Endothelial cell (in vitro differentiated cells): ENCODE data around the gene PCNX3. TPM values are rescaled to one million over a fixed set of nuclear protein-coding genes. Genes with fewer than 3 reads are reported as not detected.

Experiments
- DNase-seq: peaks from one replicate; pipeline ENCODE4 v3.0.0; 2021; ENCODE audit warnings: low spot score
- H3K27ac Mint-ChIP-seq: one replicate; pipeline ENCODE4 v1.8.0; 2021; ENCODE audit warnings: mixed read lengths, inconsistent platforms; ENCODE audit not compliant: unreplicated experiment
- H3K27me3 Mint-ChIP-seq: one replicate; pipeline ENCODE4 v1.8.0; 2021; ENCODE audit warnings: mild to moderate bottlenecking, moderate library complexity, mixed read lengths, inconsistent platforms; ENCODE audit not compliant: unreplicated experiment
- H3K36me3 Mint-ChIP-seq: one replicate; pipeline ENCODE4 v1.8.0; 2021; ENCODE audit warnings: mild to moderate bottlenecking, low read depth, mixed read lengths, inconsistent platforms; ENCODE audit not compliant: unreplicated experiment
- H3K4me1 Mint-ChIP-seq: one replicate; pipeline ENCODE4 v1.8.0; 2021; ENCODE audit warnings: mild to moderate bottlenecking, mixed read lengths, inconsistent platforms; ENCODE audit not compliant: unreplicated experiment
- H3K4me3 Mint-ChIP-seq: one replicate; pipeline ENCODE4 v1.8.0; 2021; ENCODE audit warnings: mild to moderate bottlenecking, mixed read lengths, inconsistent platforms; ENCODE audit not compliant: unreplicated experiment
- H3K9me3 Mint-ChIP-seq: one replicate; pipeline ENCODE4 v1.8.0; 2021; ENCODE audit warnings: mixed read lengths, inconsistent platforms; ENCODE audit not compliant: unreplicated experiment
- CTCF ChIP-seq: fragments of 200-600 bp; sonication (generic); IDR thresholded peaks from one replicate; pipeline ENCODE4 v1.5.0; 2021; ENCODE audit warnings: antibody characterized with exemption; ENCODE audit not compliant: unreplicated experiment
- total RNA-seq: library from RNA; stranded (reverse); fragmentation: NEBNext Ultra II Directional; extraction: Animal tissue kit (Norgen Biotek cat#: 25700); gene quantifications from one replicate; pipeline ENCODE4 v1.2.1, GENCODE V29; 2021; ENCODE audit not compliant: unreplicated experiment

PCNX3 gene
- total RNA-seq, 1 donor from 2014 or later: 76.1 TPM

DNA sequence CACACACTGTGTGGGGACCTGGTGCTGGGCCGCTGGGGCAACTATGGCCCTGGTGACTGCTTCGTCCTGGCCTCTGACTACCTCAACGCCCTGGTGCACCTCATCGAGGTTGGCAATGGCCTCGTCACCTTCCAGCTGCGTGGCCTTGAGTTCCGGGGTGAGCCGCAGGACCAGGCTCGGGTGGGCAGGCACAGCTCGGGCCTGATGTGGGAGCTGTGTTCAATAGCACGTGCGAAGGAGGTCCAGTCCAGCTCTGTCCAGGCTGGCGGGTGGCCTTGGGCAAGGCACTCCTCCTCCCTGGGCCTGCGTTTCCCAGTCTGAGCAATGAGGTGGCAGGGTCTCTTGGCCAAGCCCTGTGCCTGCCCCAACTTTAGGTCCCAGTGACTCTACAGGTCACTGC, 14.0 kb downstream of the PCNX3 start:
- Mint-ChIP-seq H3K27ac (no peak overlapping the region), H3K27me3 (peaks cover 5% of the 10 kb centered on the region), H3K4me3 (no peak overlapping the region), H3K4me1 (peaks cover 6% of the 10 kb centered on the region), H3K36me3 (peaks cover 24% of the 10 kb centered on the region), H3K9me3 (no peaks in the 10 kb centered on the region)
- no peak for TF ChIP-seq CTCF
- DNase-seq: no peak

- DNase-seq: no peak
- Mint-ChIP-seq H3K27ac (no peak overlapping the region), H3K36me3 (peaks cover 24% of the 10 kb centered on the region), H3K9me3 (no peaks in the 10 kb centered on the region), H3K4me1 (peaks cover 6% of the 10 kb centered on the region), H3K4me3 (no peak overlapping the region), H3K27me3 (peaks cover 5% of the 10 kb centered on the region)
- TF ChIP-seq CTCF: no peak
Measured at GRCh38 chr11:65630215-65630614, 14.6 kb downstream of the PCNX3 start.

- H3K36me3 Mint-ChIP-seq: peaks cover 23% of the 10 kb centered on the region
- peaks cover 3% of the 10 kb centered on the region for H3K27me3 Mint-ChIP-seq
- H3K27ac Mint-ChIP-seq: no peak overlapping the region
- H3K4me3 Mint-ChIP-seq: peak overlapping the region; percentile 79
- H3K4me1 Mint-ChIP-seq: peaks cover 16% of the 10 kb centered on the region
- no peaks in the 10 kb centered on the region for H3K9me3 Mint-ChIP-seq
- no peak for TF ChIP-seq CTCF
- DNase-seq: no peak
Measured at GRCh38 chr11:65633390-65634108, 18.0 kb downstream of the PCNX3 start.

DNA sequence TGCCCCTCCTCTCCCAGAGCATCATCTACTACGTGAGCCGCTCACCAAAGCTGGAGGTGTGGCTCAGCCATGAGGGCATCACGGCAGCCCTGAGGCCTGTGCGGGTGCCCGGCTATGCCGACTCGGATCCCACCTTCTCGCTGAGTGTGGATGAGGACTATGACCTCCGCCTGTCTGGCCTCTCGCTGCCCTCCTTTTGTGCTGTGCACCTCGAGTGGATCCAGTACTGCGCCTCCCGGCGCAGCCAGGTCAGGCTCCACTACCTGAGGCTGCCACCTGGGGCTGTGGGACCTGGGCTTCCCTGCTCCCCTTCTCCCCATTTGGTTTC, 18.5 kb downstream of the PCNX3 start:
- no peak for TF ChIP-seq CTCF
- DNase-seq: no peak
- Mint-ChIP-seq H3K36me3 (peaks cover 22% of the 10 kb centered on the region), H3K4me3 (no peak overlapping the region), H3K27ac (no peak overlapping the region), H3K9me3 (no peaks in the 10 kb centered on the region), H3K4me1 (peaks cover 21% of the 10 kb centered on the region), H3K27me3 (peaks cover 7% of the 10 kb centered on the region)

GRCh38 chr11:65634440-65634839, 18.9 kb downstream of the PCNX3 start:
- H3K27me3 Mint-ChIP-seq: peaks cover 7% of the 10 kb centered on the region
- H3K4me3 Mint-ChIP-seq: no peak overlapping the region
- no peak overlapping the region for H3K27ac Mint-ChIP-seq
- no peaks in the 10 kb centered on the region for H3K9me3 Mint-ChIP-seq
- DNase-seq: no peak
- peaks cover 23% of the 10 kb centered on the region for H3K4me1 Mint-ChIP-seq
- H3K36me3 Mint-ChIP-seq: peaks cover 19% of the 10 kb centered on the region
- TF ChIP-seq CTCF: no peak
